Measurements from ENCODE around the gene PSMB3. TPM values are rescaled to one million over a fixed set of nuclear protein-coding genes. Genes with fewer than 3 reads are reported as not detected.
A peak's percentile ranks its signal among the peaks of the same experiment; 100 is the strongest.
"Not testable (repeated sequence)": the region's sequence is repeated elsewhere in the genome, so short reads cannot be mapped to it uniquely, and the experiment has no call there.

Gene PSMB3
- total and polyA plus RNA-seq, 7 donors: 135 to 280 (median 198) TPM

DNA sequence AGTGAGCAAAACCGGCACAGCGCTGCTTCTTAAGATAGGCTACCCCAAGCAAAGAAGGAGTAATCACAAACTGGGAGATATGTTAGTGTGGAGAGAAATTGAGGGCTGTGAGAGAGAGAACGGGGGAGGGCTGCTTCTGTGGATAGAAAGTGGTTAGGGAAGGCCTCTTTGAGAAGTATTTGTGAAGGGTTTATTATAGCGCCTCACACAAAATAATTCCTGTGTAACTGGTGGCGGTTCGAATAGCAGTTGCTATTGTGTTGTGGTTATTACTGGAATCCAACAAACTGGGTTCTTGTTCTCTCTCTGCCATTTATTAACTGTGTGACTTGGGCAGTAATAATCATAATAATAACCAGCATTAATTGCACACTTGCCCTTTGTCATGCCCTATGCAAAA lies 31.6 kb upstream of the PSMB3 start:
- Histone ChIP-seq H3K4me1 (peaks cover 0 to 12% (median 11%) of the 10 kb centered on the region in 4 donors), H3K27me3 (no peaks in the 10 kb centered on the region), H3K4me3 (no peak overlapping the region), H3K27ac (no peak overlapping the region), H3K9me3 (no peaks in the 10 kb centered on the region), H3K36me3 (peaks cover 37 to 80% (median 41%) of the 10 kb centered on the region in 4 donors)
- TF ChIP-seq, protein P1, sequence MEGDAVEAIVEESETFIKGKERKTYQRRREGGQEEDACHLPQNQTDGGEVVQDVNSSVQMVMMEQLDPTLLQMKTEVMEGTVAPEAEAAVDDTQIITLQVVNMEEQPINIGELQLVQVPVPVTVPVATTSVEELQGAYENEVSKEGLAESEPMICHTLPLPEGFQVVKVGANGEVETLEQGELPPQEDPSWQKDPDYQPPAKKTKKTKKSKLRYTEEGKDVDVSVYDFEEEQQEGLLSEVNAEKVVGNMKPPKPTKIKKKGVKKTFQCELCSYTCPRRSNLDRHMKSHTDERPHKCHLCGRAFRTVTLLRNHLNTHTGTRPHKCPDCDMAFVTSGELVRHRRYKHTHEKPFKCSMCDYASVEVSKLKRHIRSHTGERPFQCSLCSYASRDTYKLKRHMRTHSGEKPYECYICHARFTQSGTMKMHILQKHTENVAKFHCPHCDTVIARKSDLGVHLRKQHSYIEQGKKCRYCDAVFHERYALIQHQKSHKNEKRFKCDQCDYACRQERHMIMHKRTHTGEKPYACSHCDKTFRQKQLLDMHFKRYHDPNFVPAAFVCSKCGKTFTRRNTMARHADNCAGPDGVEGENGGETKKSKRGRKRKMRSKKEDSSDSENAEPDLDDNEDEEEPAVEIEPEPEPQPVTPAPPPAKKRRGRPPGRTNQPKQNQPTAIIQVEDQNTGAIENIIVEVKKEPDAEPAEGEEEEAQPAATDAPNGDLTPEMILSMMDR (IDR thresholded peaks at IDR 0.05): no peak
- TF ChIP-seq POLR2A (IDR thresholded peaks at IDR 0.05) (no peak), EP300 (IDR thresholded peaks at IDR 0.05) (no peak), POLR2AphosphoS5 (IDR thresholded peaks at IDR 0.05) (no peak)
- WGBS, 2 donors: 89 to 93% methylated on average over 6 of the region's 6 CpGs
- intact Hi-C loops (cut with DNase I): no loop called here
- DNase-seq: no peak

GRCh38 chr17:38721802-38722201 lies 30.7 kb upstream of the PSMB3 start:
- intact Hi-C loops (cut with DNase I): no loop called here
- Histone ChIP-seq H3K36me3 (peaks cover 29 to 71% (median 33%) of the 10 kb centered on the region in 4 donors), H3K4me1 (peaks cover 0 to 12% (median 11%) of the 10 kb centered on the region in 4 donors), H3K27ac (no peak overlapping the region), H3K9me3 (no peaks in the 10 kb centered on the region), H3K27me3 (no peaks in the 10 kb centered on the region), H3K4me3 (no peak overlapping the region)
- TF ChIP-seq POLR2A (IDR thresholded peaks at IDR 0.05) (no peak), EP300 (IDR thresholded peaks at IDR 0.05) (no peak), POLR2AphosphoS5 (IDR thresholded peaks at IDR 0.05) (no peak)
- TF ChIP-seq, protein P1 (IDR thresholded peaks at IDR 0.05): no peak
- WGBS, 2 donors: 88 to 95% methylated on average over 16 of the region's 16 CpGs
- DNase-seq: no peak

GRCh38 chr17:38724337-38724988 lies 28.1 kb upstream of the PSMB3 start:
- peak; percentile 91 for DNase-seq
- Histone ChIP-seq H3K27ac (peak overlapping the region in 3 of 4 donors; percentile 42 to 61 (median 54)), H3K27me3 (no peaks in the 10 kb centered on the region), H3K9me3 (no peaks in the 10 kb centered on the region), H3K4me3 (no peak overlapping the region), H3K4me1 (peaks cover 0 to 19% (median 17%) of the 10 kb centered on the region in 4 donors), H3K36me3 (peaks cover 14 to 45% (median 21%) of the 10 kb centered on the region in 4 donors)
- WGBS, 2 donors: 21 to 63% methylated on average over 16 of the region's 16 CpGs
- peak in 1 of 4 donors; percentile 29 for TF ChIP-seq POLR2AphosphoS5 (IDR thresholded peaks at IDR 0.05)
- no peak for TF ChIP-seq POLR2A (IDR thresholded peaks at IDR 0.05)
- TF ChIP-seq, protein P1 (IDR thresholded peaks at IDR 0.05): no peak
- intact Hi-C loops (cut with DNase I): no loop called here

GRCh38 chr17:38725066-38725465 lies 27.5 kb upstream of the PSMB3 start:
- 66 to 82% methylated on average over 10 of the region's 10 CpGs for WGBS, 2 donors
- Histone ChIP-seq H3K9me3 (no peaks in the 10 kb centered on the region), H3K27ac (peak overlapping the region in 3 of 4 donors; percentile 28 to 61 (median 54)), H3K4me1 (peaks cover 0 to 23% (median 21%) of the 10 kb centered on the region in 4 donors), H3K36me3 (peaks cover 14 to 38% (median 21%) of the 10 kb centered on the region in 4 donors), H3K27me3 (no peaks in the 10 kb centered on the region), H3K4me3 (no peak overlapping the region)
- TF ChIP-seq POLR2A (IDR thresholded peaks at IDR 0.05) (no peak), EP300 (IDR thresholded peaks at IDR 0.05) (no peak), POLR2AphosphoS5 (IDR thresholded peaks at IDR 0.05) (no peak)
- TF ChIP-seq, protein P1 (IDR thresholded peaks at IDR 0.05): no peak
- intact Hi-C loops (cut with DNase I): no loop called here
- DNase-seq: no peak

- Histone ChIP-seq H3K36me3 (peaks cover 7 to 28% (median 13%) of the 10 kb centered on the region in 4 donors), H3K4me1 (peaks cover 2 to 31% (median 27%) of the 10 kb centered on the region in 4 donors)
- DNase-seq; H3K27ac ChIP-seq; H3K4me3 ChIP-seq; intact Hi-C loops (cut with DNase I); H3K27me3 ChIP-seq; H3K9me3 ChIP-seq: not testable (repeated sequence)
- WGBS, 2 donors: 14 to 66% methylated on average over 8 of the region's 8 CpGs
These were observed 26.4 kb upstream of the PSMB3 start for GRCh38 chr17:38726145-38726544.
